Keratinocyte (primary cell): Measurements from ENCODE around the gene ARMC5. TPM values are rescaled to one million over a fixed set of nuclear protein-coding genes. Genes with fewer than 3 reads are reported as not detected.

Experiments used
- DNase-seq: peaks from one replicate; pipeline ENCODE4 v3.0.0-alpha.2; 2011; ENCODE audit warnings: low read depth, missing footprints, low spot score
- FAIRE-seq: peaks from 2 replicates; lab custom pipeline; 2011; peaks lifted over from hg19 to GRCh38; lab: Jason Lieb, UNC
- H2AFZ ChIP-seq: 2 replicates; pipeline ENCODE4 v1.6.0; 2012; ENCODE audit warnings: low read length, control low read depth, inconsistent platforms; ENCODE audit not compliant: control insufficient read depth
- H3K27ac ChIP-seq: 2 replicates; pipeline ENCODE4 v1.5.1; 2011; ENCODE audit warnings: low read length; ENCODE audit not compliant: control insufficient read depth, insufficient read depth
- H3K27me3 ChIP-seq: 3 replicates; pipeline ENCODE4 v1.6.0; 2011; ENCODE audit warnings: low read length; ENCODE audit not compliant: control insufficient read depth, insufficient read depth; ENCODE audit errors: extremely low read depth
- H3K36me3 ChIP-seq, 2 experiments: 2 replicates in 1 of 2; 3 replicates in 1 of 2; pipeline ENCODE4 v1.5.1; 2011; ENCODE audit warnings: low read length in 2 of 2, mild to moderate bottlenecking in 1 of 2; ENCODE audit not compliant: control insufficient read depth in 2 of 2, insufficient read depth in 2 of 2; ENCODE audit errors: extremely low read depth in 1 of 2
- H3K4me1 ChIP-seq: 3 replicates; pipeline ENCODE4 v1.5.1; 2011; ENCODE audit warnings: low read length; ENCODE audit not compliant: control insufficient read depth, insufficient read depth; ENCODE audit errors: extremely low read depth
- H3K4me2 ChIP-seq: 3 replicates; pipeline ENCODE4 v1.6.0; 2011; ENCODE audit warnings: low read depth, low read length; ENCODE audit not compliant: control insufficient read depth, insufficient read depth; ENCODE audit errors: extremely low read depth
- H3K4me3 ChIP-seq, 3 experiments: fragments of 200-600 bp in 1 of 3; sonication (generic) in 1 of 3; 2 replicates in 2 of 3; 3 replicates in 1 of 3; pipeline ENCODE4 v1.5.1; 2011 to 2016; ENCODE audit warnings: low read length in 3 of 3, mild to moderate bottlenecking in 3 of 3, control low read depth in 2 of 3, inconsistent platforms in 1 of 3, low read depth in 1 of 3, mixed read lengths in 1 of 3, mixed run types in 1 of 3, moderate library complexity in 1 of 3; ENCODE audit not compliant: control insufficient read depth in 2 of 3, insufficient read depth in 2 of 3; ENCODE audit errors: extremely low read depth in 1 of 3
- H3K79me2 ChIP-seq: 2 replicates; pipeline ENCODE4 v1.6.0; 2012; ENCODE audit warnings: low read length; ENCODE audit not compliant: control insufficient read depth, insufficient read depth
- H3K9ac ChIP-seq: 3 replicates; pipeline ENCODE4 v1.6.0; 2011; ENCODE audit warnings: low read length; ENCODE audit not compliant: control insufficient read depth, insufficient read depth; ENCODE audit errors: extremely low read depth
- H3K9me1 ChIP-seq: 3 replicates; pipeline ENCODE4 v1.6.0; 2011; ENCODE audit warnings: low read length; ENCODE audit not compliant: control insufficient read depth, insufficient read depth; ENCODE audit errors: extremely low read depth
- H3K9me3 ChIP-seq: 2 replicates; pipeline ENCODE4 v1.5.1; 2012; ENCODE audit warnings: low read depth, low read length; ENCODE audit not compliant: control insufficient read depth
- H4K20me1 ChIP-seq: 3 replicates; pipeline ENCODE4 v1.6.0; 2011; ENCODE audit warnings: low read length; ENCODE audit not compliant: control insufficient read depth, insufficient read depth; ENCODE audit errors: extremely low read depth
- EZH2 ChIP-seq: IDR thresholded peaks from one replicate; pipeline ENCODE4 v1.6.1; 2012; ENCODE audit warnings: inconsistent platforms, mild to moderate bottlenecking, low read length, moderate library complexity
- dilution Hi-C: fragments of 300-500 bp; cut with MboI; formaldehyde crosslinking; loops from one replicate; pipeline ENCODE4 v1.7.0; 2020; ENCODE audit warnings: low sequenced_read_pairs; ENCODE audit not compliant: extremely low pct_ligation_motif_present
- polyA minus RNA-seq, 3 experiments: library from RNA; depleted of rRNA, polyadenylated mRNA; stranded (reverse); fragments of >200 nt; gene quantifications; 1 replicate in 1 of 3; 2 replicates in 1 of 3; 3 replicates in 1 of 3; pipeline ENCODE4 v1.2.3, GENCODE V29; 2011
- polyA plus RNA-seq, 5 experiments: library from polyadenylated mRNA; depleted of rRNA in 3 of 5; stranded (reverse) in 3 of 5; stranded (forward) in 1 of 5; unstranded in 1 of 5; fragments of >200 nt; gene quantifications; 1 replicate in 1 of 5; 2 replicates in 3 of 5; 3 replicates in 1 of 5; pipeline versions ENCODE4 v1.2.1 to v1.2.3, GENCODE V29; 2011 to 2012; ENCODE audit warnings: missing spikeins in 2 of 5, low read depth in 1 of 5, low replicate concordance in 1 of 5
- TF ChIP-seq, protein P1 (sequence below), 3 experiments: IDR thresholded peaks in 1 of 3; conservative IDR thresholded peaks in 1 of 3; optimal IDR thresholded peaks in 1 of 3; 2 replicates in 2 of 3; 3 replicates in 1 of 3; pipeline versions ENCODE3 to v1.5.1; 2011; ENCODE audit warnings: low read length in 3 of 3, mild to moderate bottlenecking in 3 of 3, moderate library complexity in 2 of 3, control low read depth in 1 of 3, inconsistent platforms in 1 of 3; ENCODE audit not compliant: insufficient read depth in 2 of 3; ENCODE audit errors: extremely low read depth in 1 of 3

ARMC5 gene, protein sequence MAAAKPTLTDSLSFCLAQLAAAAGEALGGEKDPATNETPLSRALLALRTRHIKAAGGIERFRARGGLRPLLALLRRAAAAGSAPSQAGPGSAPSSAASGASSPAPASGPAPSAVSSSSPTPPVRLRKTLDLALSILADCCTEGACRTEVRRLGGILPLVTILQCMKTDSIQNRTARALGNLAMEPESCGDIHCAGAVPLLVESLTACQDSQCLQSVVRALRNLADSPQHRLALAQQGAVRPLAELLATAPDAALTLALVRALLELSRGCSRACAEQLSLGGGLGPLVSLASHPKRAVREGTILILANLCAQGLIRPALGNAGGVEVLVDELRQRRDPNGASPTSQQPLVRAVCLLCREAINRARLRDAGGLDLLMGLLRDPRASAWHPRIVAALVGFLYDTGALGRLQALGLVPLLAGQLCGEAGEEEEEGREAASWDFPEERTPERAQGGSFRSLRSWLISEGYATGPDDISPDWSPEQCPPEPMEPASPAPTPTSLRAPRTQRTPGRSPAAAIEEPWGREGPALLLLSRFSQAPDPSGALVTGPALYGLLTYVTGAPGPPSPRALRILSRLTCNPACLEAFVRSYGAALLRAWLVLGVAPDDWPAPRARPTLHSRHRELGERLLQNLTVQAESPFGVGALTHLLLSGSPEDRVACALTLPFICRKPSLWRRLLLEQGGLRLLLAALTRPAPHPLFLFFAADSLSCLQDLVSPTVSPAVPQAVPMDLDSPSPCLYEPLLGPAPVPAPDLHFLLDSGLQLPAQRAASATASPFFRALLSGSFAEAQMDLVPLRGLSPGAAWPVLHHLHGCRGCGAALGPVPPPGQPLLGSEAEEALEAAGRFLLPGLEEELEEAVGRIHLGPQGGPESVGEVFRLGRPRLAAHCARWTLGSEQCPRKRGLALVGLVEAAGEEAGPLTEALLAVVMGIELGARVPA
- 3.0 to 4.4 TPM (median 3.8 TPM) in 3 replicates for polyA plus RNA-seq
- polyA plus RNA-seq (2011; ENCODE audit: low read depth): 6.1 TPM
- 1.2 and 3.6 TPM in 2 replicates for polyA plus RNA-seq (2011; cell fraction: cytosol; rRNA removed)
- 8.9 and 12.5 TPM in 2 replicates for polyA plus RNA-seq (2011; cell fraction: nucleus; rRNA removed)
- polyA plus RNA-seq (2012; ENCODE audit: low replicate concordance): 6.2 and 7.6 TPM in 2 replicates
- 1.9 to 10.4 TPM (median 3.2 TPM) in 3 replicates for polyA minus RNA-seq
- 9.0 TPM for polyA minus RNA-seq (2011; cell fraction: cytosol; rRNA and poly(A)+ RNA removed)
- 6.1 and 9.2 TPM in 2 replicates for polyA minus RNA-seq (2011; cell fraction: nucleus; rRNA and poly(A)+ RNA removed)

GRCh38 chr16:31458844-31459686, at the start of gene ARMC5:
Gene ARMC5 (plus strand): TSS chr16:31459501. CDS start chr16:31459525, 24 bp downstream.
- FAIRE-seq (peak; percentile 67), DNase-seq (peak; percentile 89)
- dilution Hi-C loops: no loop called here
- Histone ChIP-seq H3K4me3 (peak within 1 kb of the TSS; percentile 75 to 96 (median 95)), H3K9me1 (peaks cover 2% of the 10 kb centered on the region), H3K79me2 (peaks cover 40% of the 10 kb centered on the region), H3K9ac (peak within 1 kb of the TSS; percentile 94), H4K20me1 (peaks cover 9% of the 10 kb centered on the region), H3K27ac (peak within 1 kb of the TSS; percentile 99), H3K36me3 (peaks cover 7 to 24% of the 10 kb centered on the region in 2 experiments), H3K27me3 (no peaks in the 10 kb centered on the region), H2AFZ (peak within 1 kb of the TSS; percentile 96), H3K9me3 (no peaks in the 10 kb centered on the region), H3K4me2 (peak within 1 kb of the TSS; percentile 100), H3K4me1 (peaks cover 48% of the 10 kb centered on the region)
- no peak for TF ChIP-seq EZH2
- TF ChIP-seq, protein P1, sequence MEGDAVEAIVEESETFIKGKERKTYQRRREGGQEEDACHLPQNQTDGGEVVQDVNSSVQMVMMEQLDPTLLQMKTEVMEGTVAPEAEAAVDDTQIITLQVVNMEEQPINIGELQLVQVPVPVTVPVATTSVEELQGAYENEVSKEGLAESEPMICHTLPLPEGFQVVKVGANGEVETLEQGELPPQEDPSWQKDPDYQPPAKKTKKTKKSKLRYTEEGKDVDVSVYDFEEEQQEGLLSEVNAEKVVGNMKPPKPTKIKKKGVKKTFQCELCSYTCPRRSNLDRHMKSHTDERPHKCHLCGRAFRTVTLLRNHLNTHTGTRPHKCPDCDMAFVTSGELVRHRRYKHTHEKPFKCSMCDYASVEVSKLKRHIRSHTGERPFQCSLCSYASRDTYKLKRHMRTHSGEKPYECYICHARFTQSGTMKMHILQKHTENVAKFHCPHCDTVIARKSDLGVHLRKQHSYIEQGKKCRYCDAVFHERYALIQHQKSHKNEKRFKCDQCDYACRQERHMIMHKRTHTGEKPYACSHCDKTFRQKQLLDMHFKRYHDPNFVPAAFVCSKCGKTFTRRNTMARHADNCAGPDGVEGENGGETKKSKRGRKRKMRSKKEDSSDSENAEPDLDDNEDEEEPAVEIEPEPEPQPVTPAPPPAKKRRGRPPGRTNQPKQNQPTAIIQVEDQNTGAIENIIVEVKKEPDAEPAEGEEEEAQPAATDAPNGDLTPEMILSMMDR (optimal IDR thresholded peaks at IDR 0.05 in 1 of 3, IDR thresholded peaks at IDR 0.05 in 1 of 3, conservative IDR thresholded peaks at IDR 0.05 in 1 of 3; ENCODE audit: extremely low read depth in 1 of 3, insufficient read depth in 2 of 3, low read length in 3 of 3): peak in 2 of 3 experiments; percentile 60 to 63

GRCh38 chr16:31410082-31410481, 49.2 kb upstream of the ARMC5 start:
- FAIRE-seq (no peak), DNase-seq (no peak)
- Histone ChIP-seq H3K36me3 (no peaks in the 10 kb centered on the region), H3K79me2 (no peaks in the 10 kb centered on the region), H3K4me2 (no peak overlapping the region), H3K9ac (no peak overlapping the region), H4K20me1 (no peaks in the 10 kb centered on the region), H2AFZ (no peak overlapping the region), H3K27ac (no peak overlapping the region), H3K4me1 (no peaks in the 10 kb centered on the region), H3K27me3 (peaks cover 4% of the 10 kb centered on the region), H3K9me1 (no peaks in the 10 kb centered on the region), H3K4me3 (no peak overlapping the region), H3K9me3 (no peaks in the 10 kb centered on the region)
- TF ChIP-seq, protein P1 (optimal IDR thresholded peaks at IDR 0.05 in 1 of 3, IDR thresholded peaks at IDR 0.05 in 1 of 3, conservative IDR thresholded peaks at IDR 0.05 in 1 of 3; ENCODE audit: extremely low read depth in 1 of 3, insufficient read depth in 2 of 3, low read length in 3 of 3): no peak
- TF ChIP-seq EZH2: no peak
- dilution Hi-C loops: no loop called here
